ENCODE results near the gene GUSB. TPM values are rescaled to one million over a fixed set of nuclear protein-coding genes. Genes with fewer than 3 reads are reported as not detected.
"Not testable (repeated sequence)": the region's sequence is repeated elsewhere in the genome, so short reads cannot be mapped to it uniquely, and the experiment has no call there.

Gene GUSB
- total and polyA plus RNA-seq, 2 donors (not counting 3 experiments of a cell fraction or from before 2014, with no cell fraction given), result 55.7 to 107 TPM

DNA sequence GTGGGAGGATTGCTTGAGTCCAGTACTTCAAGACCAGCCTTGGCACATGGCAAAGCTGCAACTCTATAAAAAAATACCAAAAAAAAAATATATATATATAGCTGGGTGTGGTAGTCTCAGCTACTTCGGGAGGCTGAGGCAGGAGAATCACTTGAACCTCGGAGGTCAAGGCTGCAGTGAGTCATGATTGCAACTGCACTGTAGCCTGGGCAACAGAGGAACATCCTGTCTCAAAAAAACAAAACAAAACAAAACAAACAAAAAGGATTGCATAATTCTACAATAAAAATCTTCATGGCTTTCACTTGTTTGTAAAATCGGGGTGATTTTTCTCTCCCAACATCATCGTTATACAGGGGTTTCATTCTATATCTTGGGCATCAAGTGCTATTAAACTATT, 35.1 kb downstream of the GUSB start:
- POLR2A ChIA-PET, result no interaction called here
- Histone ChIP-seq H3K27me3 (ENCODE audit: control insufficient read depth in 2 of 2, insufficient read depth in 2 of 2, low read length in 2 of 2) (no peaks in the 10 kb centered on the region), H4K20me1 (replicated peaks; ENCODE audit: control insufficient read depth, extremely low read depth, insufficient read depth, low read length) (no peaks in the 10 kb centered on the region), H2AFZ (ENCODE audit: low read depth, low read length) (no peak overlapping the region), H3K79me2 (ENCODE audit: control insufficient read depth, insufficient read depth, low read length) (peaks cover 2% of the 10 kb centered on the region), H3K4me3 (replicated peaks in 1 of 3; ENCODE audit: insufficient read depth in 1 of 3, low read depth in 1 of 3, low read length in 3 of 3) (no peak overlapping the region), H3K9me3 (replicated peaks; ENCODE audit: control insufficient read depth, insufficient read depth, low read length) (no peaks in the 10 kb centered on the region), H3K9ac (replicated peaks; ENCODE audit: extremely low read depth, insufficient read depth, low read length) (no peak overlapping the region), H3K27ac (ENCODE audit: insufficient read depth, low read depth, low read length) (peak overlapping the region; percentile 12), H3K4me1 (ENCODE audit: control insufficient read depth, extremely low read depth, insufficient read depth, low read length) (no peaks in the 10 kb centered on the region), H3K36me3 (ENCODE audit: control insufficient read depth in 2 of 2, extremely low read depth in 1 of 2, insufficient read depth in 2 of 2, low read length in 2 of 2) (no peaks in the 10 kb centered on the region), H3K4me2 (ENCODE audit: insufficient read depth, low read length) (no peak overlapping the region), H3K9me1 (replicated peaks; ENCODE audit: control insufficient read depth, extremely low read depth, insufficient read depth, low read length) (no peaks in the 10 kb centered on the region)
- peak; percentile 35 for DNase-seq (ENCODE audit: low read depth, low spot score)
- intact Hi-C loops (cut with micrococcal nuclease), result no loop called here
- no peak for FAIRE-seq
- dilution Hi-C loops (cut with MboI; ENCODE audit: extremely low pct_ligation_motif_present, low sequenced_read_pairs), result no loop called here
- no TSS peak for BruUV-seq (replicated peaks)
- TF ChIP-seq FOS (IDR thresholded peaks at IDR 0.05; ENCODE audit: borderline replicate concordance, insufficient read depth, low read length), result no peak
- TF ChIP-seq POLR2AphosphoS5 (IDR thresholded peaks at IDR 0.05; ENCODE audit: insufficient read depth, low read depth, low read length), result no peak
- TF ChIP-seq MYC (IDR thresholded peaks at IDR 0.05; ENCODE audit: low read depth, low read length), result no peak
- no peak for TF ChIP-seq JUN (IDR thresholded peaks at IDR 0.05; ENCODE audit: borderline replicate concordance, insufficient read depth, insufficient read length, low read depth)
- TF ChIP-seq, protein P1, sequence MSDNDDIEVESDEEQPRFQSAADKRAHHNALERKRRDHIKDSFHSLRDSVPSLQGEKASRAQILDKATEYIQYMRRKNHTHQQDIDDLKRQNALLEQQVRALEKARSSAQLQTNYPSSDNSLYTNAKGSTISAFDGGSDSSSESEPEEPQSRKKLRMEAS (IDR thresholded peaks at IDR 0.05; ENCODE audit: insufficient read depth, insufficient read length), result no peak
- CTCF ChIA-PET, result no interaction called here

DNA sequence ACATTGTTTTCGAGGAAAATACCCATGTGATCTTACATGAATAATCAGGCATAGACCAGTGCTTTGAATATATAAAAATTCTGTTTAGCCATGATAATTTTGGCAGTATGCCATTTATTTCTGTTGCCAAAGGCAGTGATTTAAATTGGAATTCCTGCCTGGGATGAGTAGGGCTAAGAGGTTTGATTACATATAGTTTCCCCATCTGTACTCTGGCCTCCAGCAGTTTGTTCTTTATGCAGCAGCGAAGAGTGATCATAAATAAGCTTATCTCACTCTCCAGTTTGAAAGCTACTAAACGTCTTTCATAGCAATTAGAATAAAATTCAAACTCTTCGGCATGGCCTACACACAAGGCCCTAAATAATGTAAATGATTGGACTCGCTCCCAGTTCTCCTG, 36.2 kb downstream of the GUSB start:
- H3K9ac ChIP-seq (replicated peaks; ENCODE audit: extremely low read depth, insufficient read depth, low read length); BruUV-seq (replicated peaks); intact Hi-C loops (cut with micrococcal nuclease); POLR2A ChIA-PET; H3K9me3 ChIP-seq (replicated peaks; ENCODE audit: control insufficient read depth, insufficient read depth, low read length); dilution Hi-C loops (cut with MboI; ENCODE audit: extremely low pct_ligation_motif_present, low sequenced_read_pairs); H3K4me2 ChIP-seq (ENCODE audit: insufficient read depth, low read length); H3K4me3 ChIP-seq (replicated peaks in 1 of 3; ENCODE audit: insufficient read depth in 1 of 3, low read depth in 1 of 3, low read length in 3 of 3); CTCF ChIA-PET; H3K27ac ChIP-seq (ENCODE audit: insufficient read depth, low read depth, low read length); H3K79me2 ChIP-seq (ENCODE audit: control insufficient read depth, insufficient read depth, low read length); DNase-seq (ENCODE audit: low read depth, low spot score); H4K20me1 ChIP-seq (replicated peaks; ENCODE audit: control insufficient read depth, extremely low read depth, insufficient read depth, low read length); FAIRE-seq; H2AFZ ChIP-seq (ENCODE audit: low read depth, low read length); H3K27me3 ChIP-seq (ENCODE audit: control insufficient read depth in 2 of 2, insufficient read depth in 2 of 2, low read length in 2 of 2); H3K9me1 ChIP-seq (replicated peaks; ENCODE audit: control insufficient read depth, extremely low read depth, insufficient read depth, low read length); H3K4me1 ChIP-seq (ENCODE audit: control insufficient read depth, extremely low read depth, insufficient read depth, low read length); H3K36me3 ChIP-seq (ENCODE audit: control insufficient read depth in 2 of 2, extremely low read depth in 1 of 2, insufficient read depth in 2 of 2, low read length in 2 of 2): not testable (repeated sequence)
